Fibroblast of the conjunctiva (primary cell): Measurements from ENCODE around the gene PRELP.

Source experiments
- DNase-seq: peaks from one replicate; pipeline ENCODE4 v3.0.0-alpha.2; 2010; ENCODE audit warnings: low read depth

Gene PRELP

DNA sequence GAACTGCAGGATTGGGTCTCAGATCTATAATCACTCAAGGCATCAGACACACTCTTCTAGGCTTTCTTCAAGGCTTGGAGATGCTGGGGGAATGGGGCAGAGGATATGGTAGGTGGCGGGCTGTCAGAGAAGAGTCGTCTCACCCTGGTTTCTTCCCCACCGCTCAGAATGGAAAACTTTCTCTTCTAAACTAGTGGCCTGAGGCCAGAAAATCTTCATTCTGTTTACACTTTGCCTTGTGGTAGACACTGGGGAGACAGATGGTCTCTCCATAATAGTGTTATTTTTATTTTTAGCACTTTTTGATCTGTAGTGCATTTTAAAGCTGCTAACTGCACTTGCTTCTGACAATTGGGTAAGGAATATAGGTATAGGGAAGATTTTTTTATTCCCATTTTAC is 2.6 kb downstream of the PRELP start:
- no peak for DNase-seq

DNA sequence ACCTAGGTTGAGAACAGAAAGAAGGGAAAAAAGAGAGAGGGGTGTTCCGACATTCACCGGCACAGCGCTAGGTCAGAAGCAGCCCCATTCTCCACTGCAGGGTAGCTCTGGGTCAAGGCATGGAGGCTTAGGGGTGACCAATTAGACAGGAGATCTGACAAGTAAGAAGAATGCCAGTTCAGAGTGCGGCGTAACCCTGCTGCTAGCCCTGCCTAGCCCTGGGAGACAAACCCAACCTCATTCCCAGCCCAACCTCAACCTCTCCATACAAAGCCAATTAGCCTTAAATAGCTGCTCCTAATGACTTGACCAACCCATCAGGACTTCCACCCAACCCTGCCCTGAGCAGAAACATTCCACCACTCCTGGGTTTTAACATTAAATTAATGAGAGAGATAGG is 3.4 kb downstream of the PRELP start:
- no peak for DNase-seq

DNA sequence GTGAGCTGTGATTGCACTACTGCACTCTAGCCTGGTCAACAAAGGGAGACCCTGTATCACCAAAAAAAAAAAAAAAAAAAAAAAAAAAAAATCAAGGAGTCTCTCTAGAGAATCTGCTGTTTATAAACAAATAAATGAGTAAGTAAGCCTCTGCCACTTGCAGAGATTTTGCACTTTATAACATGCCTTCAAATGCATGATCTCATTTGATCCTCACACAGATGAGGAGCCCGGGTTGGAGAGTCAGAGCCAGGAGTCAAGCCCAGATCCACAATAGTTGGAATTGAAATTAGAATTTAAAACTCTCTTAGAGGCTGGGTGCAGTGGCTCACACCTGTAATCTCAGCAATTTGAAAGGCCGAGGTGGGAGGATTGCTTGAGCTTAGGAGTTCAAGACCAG is 4.0 kb downstream of the PRELP start:
- DNase-seq: no peak

DNA sequence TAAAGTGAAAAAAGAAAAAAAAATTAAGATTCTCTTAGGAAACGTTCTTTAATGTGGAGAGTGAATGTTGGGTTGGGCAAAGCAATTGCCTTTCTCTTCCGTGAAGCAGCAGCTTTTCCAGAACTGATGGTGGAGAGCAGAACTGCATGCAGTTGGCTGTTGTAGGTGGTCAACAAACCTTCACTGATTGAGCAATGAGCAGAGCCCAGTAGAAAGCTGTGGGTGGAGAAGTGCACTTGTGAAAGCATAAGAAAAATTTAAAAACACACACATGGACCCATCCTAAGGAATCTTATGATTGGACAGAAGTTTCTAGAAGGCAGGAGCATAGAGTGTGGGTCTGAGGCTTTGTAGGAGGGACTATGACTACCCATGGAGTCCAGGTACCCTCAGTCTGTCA is 4.5 kb downstream of the PRELP start:
- no peak for DNase-seq

DNA sequence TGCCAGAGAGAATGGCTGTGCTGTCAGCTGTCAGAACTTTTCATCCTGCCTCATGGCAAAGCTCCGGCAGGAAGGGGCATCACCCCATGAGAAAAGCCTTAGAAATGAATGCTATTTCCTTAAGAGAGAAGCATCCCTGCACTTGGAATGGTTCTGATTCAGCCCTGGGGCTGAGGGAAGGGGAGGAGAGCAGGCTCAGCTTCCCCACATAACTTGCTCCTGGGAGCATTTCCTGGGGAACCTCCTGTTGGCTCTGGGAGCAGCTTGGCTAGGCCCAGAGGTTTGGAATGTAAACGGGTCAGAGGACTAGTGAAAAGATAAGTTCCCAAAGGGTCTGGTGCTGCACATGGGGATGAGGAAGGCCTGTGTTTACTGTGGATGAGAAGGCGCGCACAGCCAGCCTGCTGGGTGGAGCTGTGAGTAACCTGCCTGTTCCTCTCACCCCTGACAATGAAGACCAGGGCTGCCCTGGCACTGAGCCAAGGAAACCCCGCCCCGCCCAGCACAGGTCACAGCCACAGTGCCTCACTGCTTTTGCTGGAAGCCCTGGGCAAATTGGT is 5.0 kb downstream of the PRELP start:
- peak; percentile 61 for DNase-seq

DNA sequence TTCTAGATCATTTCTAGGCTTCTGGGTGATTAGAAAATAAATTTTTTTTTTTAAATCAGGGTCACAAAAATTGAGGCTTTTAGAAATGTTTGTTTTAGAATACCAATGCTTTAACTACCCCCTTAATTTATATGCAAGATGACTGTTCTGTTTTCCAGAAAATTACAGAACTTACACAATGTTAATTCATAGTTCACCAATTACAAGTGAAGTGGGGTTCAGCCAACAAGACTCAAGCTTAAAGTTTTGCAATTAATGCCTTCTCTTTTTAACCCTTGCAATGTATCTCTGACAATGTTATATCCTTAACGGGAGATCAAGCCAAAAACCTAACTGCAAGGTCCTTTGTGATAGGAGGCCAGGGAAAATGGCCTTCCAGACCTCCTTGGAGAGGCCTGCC is 5.6 kb downstream of the PRELP start:
- DNase-seq: no peak

DNA sequence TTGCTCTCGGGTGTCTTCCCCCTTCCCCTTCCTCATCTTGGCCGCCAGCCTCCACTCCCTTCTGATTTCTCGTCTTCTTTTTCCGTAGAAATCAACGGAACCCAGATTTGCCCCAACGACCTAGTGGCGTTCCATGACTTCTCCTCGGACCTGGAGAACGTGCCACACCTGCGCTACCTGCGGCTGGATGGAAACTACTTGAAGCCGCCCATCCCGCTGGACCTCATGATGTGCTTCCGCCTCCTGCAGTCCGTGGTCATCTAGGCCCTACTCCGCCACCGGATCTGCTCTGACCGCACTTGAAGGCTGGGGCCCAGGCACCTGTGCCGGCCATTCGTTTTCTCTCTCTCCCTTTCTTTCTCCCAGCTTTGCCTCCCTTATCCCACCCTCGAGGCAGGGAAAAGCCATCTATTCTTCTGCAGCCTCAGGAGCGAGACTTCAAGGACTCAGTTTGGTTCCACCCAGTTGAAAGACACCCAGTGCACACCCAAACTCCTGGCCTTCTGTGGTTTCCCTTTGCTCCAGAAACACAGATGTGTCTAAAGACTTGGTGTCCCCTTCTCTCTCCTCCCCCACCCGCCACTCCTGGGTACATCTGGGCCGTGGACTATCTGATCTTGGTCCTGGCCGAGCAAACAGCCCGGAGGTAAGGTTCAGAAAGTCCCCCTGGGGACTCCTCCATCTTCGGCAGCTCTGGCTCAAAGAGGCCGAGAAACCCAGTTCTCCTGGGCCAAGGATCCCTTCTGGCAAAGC is 11.2 kb downstream of the PRELP start:
- DNase-seq: no peak

DNA sequence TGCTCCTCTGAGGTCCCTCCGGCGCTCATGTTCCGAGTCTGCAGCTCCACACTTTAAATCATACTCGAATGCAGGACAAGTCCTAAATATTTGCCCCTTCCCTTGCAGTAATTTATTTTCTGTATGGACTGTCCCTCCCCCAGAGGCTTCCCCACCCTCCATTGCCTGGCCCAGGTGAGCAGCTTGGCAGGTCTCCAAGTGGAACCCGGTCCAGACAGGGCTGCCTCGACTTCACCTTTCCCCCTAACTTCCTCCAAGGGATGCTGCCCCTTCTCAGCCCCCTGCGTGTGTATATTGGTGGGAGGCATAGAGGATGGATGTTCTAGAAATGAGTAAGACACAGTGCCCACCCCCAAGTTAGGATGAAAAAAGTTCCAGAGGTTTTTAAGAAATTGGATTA is 12.9 kb downstream of the PRELP start:
- no peak for DNase-seq

DNA sequence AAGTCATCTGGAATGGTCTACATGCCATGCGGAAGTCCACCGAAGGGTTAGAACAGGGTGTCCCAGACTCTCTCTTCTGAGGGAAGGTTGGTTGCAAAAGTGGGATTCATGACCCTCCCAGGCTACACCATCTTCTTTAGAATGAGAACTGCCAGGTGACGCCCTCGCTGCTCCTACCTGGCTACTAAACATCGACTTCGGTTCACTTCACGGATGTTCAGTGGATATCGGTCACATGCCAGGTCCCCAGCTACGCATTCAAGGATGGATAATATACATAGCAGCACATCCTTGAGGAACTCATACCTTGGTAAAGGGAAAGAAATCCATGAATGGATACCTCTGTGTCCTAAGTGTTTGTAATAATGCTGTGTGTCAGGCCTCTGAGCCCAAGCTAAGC is 15.0 kb downstream of the PRELP start:
- no peak for DNase-seq

DNA sequence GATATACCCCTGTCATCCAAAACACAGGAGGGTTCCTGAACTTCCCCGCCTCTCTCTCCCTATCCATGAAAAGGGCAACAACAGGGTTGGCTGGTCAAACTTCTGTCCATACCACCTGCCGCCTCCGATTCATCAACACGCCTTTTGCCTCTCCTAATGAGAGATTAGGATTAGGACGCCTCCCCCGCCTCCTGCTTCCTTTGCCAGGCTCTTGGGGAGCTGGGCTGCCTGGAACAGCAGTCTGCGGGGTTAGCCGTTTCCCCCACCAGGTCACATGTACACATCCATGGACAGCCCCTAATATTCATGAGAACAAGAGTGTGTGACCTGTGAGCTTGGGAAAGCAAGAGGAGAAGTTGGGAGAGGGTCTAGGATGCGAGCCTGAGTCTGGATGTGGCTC is 16.1 kb downstream of the PRELP start:
- DNase-seq: no peak

DNA sequence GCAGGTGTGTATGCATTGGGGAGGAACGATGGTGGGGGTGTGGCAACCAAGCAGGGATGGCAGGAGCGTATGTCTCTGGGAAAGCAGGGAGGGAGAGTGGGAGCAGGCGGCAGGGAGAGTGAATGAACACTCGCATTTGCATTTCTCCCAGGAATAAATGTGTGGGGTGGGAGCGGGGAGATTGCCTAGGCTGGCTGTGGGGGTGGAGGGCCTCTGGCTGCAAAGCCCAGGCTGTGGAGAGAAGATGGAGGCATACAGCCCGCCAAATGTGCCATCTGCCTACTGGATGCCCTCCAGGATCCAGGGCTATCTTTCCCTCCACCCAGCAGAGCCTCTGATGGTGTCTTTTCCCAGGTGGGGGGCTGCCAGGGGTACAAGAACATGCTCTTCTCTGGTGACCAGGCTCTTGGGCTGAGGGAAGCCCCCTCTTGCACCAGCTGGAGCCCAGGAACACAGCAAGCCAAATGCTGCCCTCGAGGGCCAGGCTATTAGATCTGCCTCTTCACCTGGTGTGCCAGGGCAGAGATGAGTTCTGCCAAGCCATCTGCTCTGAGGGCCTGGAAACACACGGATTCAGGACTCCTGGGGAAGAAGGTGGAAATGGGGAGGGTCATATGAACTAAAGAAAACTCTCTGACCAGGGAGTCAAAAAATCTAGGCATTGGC is 16.6 kb downstream of the PRELP start:
- DNase-seq: no peak

DNA sequence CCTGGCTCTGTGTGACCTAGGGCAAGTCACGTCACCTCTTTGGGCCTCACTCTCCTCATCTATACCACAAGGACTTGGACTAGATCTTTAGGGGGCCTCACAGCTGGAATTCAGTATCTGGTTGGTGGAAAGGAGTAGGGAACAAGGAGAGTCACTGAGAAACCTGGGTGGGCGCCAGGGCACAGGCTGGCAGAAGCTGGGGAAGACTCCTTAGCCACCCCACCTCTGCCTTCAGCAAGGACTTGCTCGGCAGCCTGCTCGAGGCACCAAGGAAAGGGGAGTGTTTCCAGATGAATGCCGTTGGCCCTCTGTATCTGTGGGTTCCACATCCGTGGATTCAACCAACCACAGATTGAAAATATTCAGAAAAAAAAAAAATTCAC is 17.1 kb downstream of the PRELP start:
- no peak for DNase-seq

DNA sequence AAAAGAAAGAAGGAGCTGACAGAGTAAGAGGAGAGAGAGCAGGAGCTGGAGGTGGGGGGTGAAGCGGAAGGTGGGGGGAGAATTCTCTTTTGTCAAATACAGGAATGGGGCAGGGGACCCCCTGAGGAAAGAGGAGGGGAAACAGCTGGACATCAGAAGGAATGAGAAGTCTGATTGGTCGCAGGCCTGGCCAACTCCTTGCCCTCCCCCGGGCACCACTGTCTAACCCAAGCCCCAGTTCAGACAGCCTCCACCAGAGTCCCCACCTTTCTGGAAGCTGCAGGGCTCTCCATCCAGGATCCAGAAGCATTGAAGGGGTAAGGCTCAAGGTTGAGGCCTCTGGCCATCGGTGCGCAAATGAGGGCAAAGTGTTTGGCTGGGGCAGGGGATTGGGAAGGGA is 18.3 kb downstream of the PRELP start, which contains the start of gene OPTC:
Gene OPTC (plus strand): TSS at position 253 of the 400 bp plus-strand sequence. CDS start 1,853 bp downstream, outside the sequence.
- DNase-seq: no peak

DNA sequence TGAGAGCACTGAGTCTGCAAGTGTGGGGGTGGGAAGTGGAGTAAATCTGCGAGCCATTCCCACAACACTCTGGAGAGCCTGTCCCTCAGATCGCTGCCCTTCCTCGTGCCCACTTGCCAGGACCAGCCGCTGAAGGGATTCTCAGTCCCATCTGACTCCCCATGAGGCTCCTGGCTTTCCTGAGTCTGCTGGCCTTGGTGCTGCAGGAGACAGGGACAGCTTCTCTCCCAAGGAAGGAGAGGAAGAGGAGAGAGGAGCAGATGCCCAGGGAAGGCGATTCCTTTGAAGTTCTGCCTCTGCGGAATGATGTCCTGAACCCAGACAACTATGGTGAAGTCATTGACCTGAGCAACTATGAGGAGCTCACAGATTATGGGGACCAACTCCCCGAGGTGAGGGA is 20.2 kb downstream of the PRELP start:
- no peak for DNase-seq

DNA sequence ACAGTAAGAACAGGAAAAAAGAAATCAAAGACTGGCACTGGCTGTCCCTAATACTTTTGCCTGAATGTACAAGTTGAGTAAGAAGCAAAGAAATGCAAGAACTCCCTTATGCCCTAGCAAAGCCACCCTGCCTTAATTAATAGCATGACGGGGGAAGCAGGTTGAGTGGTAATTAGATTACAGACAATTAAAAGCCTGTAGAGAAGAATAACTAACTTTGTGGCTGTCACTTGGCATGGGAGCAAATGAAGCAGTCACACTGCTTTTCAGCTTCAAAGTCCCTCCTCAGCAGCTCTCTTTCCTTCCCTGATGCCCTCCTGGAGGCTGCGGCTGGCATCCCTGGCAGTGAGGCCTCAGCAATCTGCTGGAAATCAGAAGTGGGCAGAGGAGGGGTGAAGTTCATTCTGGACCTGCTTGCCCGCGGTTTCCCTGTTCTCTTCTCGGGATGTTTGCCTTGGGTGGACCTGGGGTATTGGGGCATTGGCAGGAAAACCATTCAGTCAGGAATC is 21.7 kb downstream of the PRELP start:
- no peak for DNase-seq

DNA sequence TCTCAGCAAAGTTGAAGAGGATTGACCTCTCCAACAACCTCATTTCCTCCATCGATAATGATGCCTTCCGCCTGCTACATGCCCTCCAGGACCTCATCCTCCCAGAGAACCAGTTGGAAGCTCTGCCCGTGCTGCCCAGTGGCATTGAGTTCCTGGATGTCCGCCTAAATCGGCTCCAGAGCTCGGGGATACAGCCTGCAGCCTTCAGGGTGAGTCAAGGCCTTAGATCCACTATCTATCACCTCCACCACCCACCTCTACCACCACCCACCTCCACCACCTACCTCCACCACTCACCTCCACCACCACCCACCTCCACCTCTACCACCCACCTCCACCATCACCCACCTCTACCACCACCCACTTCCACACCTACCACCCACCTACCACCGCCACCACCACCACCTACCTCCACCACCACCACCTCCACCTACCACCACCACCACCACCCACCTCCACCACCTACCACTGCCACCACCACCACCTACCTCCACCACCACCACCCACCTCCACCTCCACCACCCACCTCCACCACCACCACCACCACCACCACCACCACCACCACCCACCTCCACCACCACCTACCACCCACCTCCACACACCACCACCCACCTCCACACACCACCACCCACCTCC is 24.2 kb downstream of the PRELP start:
- DNase-seq: no peak

DNA sequence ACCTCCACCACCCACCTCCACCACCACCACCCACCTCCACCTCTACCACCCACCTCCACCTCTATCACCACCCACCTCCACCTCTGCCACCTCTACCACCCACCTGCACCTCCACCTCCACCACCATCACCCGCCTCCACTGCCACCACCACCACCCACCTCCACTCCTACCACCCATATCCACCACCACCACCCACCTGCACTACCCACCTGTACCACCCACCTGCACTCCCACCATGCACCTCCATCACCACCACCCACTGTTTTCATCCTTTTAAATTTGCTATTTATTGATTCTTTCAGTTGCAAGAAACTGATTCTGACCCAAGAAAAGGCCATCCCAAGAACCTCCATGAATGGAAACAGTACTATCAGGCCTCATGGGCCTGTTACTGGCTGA is 24.7 kb downstream of the PRELP start:
- DNase-seq: no peak

DNA sequence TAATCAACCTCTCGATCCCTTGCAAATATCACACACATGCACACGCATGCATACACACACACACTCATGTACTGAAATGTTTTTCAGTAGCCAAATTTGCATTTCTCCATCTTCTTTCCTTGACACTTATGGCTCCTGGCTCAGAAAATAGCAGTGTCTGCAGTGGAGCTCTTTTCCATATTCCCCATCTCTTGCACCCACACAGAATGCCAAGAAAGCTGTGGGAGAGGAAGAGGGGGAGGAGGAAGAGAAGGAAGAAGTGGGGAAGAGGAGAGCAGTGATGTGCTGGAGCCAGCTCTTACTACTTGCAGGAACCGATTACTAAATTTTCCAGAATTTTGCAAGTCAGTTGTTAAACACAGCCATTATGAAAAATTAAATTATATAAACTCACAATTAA is 28.2 kb downstream of the PRELP start:
- no peak for DNase-seq

DNA sequence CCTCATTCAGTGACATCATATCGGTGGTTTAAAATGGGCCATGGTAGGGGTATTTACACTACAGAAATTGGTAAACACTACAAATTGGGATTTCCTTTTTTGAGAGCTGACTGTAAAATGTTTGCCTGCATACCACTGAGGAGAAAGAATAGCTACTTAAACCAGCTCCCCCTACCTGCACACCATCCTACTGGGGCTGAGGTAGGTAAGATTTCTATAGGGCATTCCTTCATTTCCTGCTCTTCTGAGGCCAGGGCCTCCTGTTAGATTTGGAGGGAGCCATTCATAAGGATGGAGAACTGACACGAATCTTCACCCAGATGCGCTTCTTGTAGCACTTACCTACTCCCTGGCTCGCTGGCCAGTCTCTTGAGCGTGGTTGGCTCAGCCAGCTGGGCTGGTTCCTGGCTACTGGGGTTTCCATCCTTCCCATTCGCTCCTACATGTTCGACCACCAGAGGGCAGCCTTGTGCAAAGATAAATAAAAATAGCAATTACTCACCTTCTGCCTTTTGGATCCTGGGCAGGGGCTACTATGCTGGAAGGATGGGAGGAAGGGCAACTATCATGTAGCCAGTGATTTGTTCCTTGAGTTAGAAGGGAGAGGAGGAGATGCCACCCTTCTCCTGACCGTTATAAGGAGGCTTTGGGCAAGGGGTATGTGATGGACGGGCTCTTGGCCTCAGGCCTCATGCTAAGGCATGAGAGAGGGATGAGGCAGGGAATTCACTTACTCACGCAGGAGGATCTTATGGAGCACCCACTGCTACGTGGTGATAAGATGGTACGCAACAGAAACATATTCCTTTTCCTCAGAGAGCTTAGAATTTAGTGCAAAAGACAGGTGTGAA is 29.0 kb downstream of the PRELP start:
- peak; percentile 60 for DNase-seq

DNA sequence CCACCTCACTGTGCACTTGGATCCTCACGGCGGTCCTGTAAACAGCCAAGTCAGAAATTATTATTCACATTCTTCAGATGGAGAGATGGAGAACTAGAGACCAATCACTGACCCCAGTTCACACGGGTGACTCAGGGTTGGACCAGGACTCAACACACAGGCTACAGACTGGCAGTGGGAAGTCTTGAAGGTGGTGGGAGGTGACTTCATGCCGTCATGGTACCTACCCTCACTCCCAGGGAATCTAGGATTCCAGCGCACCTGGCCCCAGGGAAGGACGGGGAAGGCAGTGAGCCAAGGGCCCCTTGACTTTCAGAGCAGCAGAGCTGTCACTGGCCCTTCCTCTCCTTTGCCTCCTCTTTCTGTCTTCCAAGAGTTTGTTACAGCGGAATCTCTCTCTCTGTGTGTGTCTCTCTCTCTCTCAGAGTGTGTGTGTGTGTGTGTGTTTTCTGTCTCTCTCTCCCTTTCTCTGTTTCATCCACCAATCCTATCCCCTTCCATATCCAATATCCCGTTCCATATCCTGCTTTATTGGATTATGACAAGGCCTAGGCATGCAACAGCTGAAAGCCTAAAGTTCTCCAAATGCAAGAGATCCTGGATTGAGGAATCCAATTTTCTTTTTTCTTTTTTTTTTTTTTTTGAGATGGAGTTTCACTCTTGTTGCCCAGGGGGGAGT is 30.1 kb downstream of the PRELP start:
- DNase-seq: no peak
